ENCODE data around the gene GNAZ.

The GNAZ gene

GRCh38 chr22:23092217-23092955 is 22.1 kb downstream of the GNAZ start:
- no peak for DNase-seq (ENCODE audit: low read depth in 2 of 2)

- DNase-seq (ENCODE audit: low read depth in 2 of 2): no peak
These were observed 22.9 kb downstream of the GNAZ start for GRCh38 chr22:23093051-23093788.

- no peak for DNase-seq (ENCODE audit: low read depth in 2 of 2)
These were observed 23.9 kb downstream of the GNAZ start for GRCh38 chr22:23094260-23094659.

- DNase-seq (ENCODE audit: low read depth in 2 of 2): no peak
These were observed 24.7 kb downstream of the GNAZ start for GRCh38 chr22:23094695-23095681.

GRCh38 chr22:23095733-23096342 is 25.5 kb downstream of the GNAZ start:
- DNase-seq (ENCODE audit: low read depth in 2 of 2): no peak

GRCh38 chr22:23097412-23098229 is 27.3 kb downstream of the GNAZ start:
- no peak for DNase-seq (ENCODE audit: low read depth in 2 of 2)

GRCh38 chr22:23098230-23098705 is 27.9 kb downstream of the GNAZ start:
- no peak for DNase-seq (ENCODE audit: low read depth in 2 of 2)

GRCh38 chr22:23098718-23099530 is 28.6 kb downstream of the GNAZ start:
- no peak for DNase-seq (ENCODE audit: low read depth in 2 of 2)

GRCh38 chr22:23099531-23099804 is 29.1 kb downstream of the GNAZ start:
- DNase-seq (ENCODE audit: low read depth in 2 of 2): no peak

- no peak for DNase-seq (ENCODE audit: low read depth in 2 of 2)
These were observed 29.9 kb downstream of the GNAZ start for GRCh38 chr22:23100124-23100801.

- DNase-seq (ENCODE audit: low read depth in 2 of 2): no peak
These were observed 31.2 kb downstream of the GNAZ start for GRCh38 chr22:23101524-23101923.

GRCh38 chr22:23102002-23102655 is 31.8 kb downstream of the GNAZ start:
- no peak for DNase-seq (ENCODE audit: low read depth in 2 of 2)

- no peak for DNase-seq (ENCODE audit: low read depth in 2 of 2)
These were observed 32.5 kb downstream of the GNAZ start for GRCh38 chr22:23102776-23103175.

- no peak for DNase-seq (ENCODE audit: low read depth in 2 of 2)
These were observed 33.1 kb downstream of the GNAZ start for GRCh38 chr22:23103199-23103954.

GRCh38 chr22:23104187-23104971 is 34.1 kb downstream of the GNAZ start:
- DNase-seq (ENCODE audit: low read depth in 2 of 2): no peak

- DNase-seq (ENCODE audit: low read depth in 2 of 2): no peak
These were observed 35.0 kb downstream of the GNAZ start for GRCh38 chr22:23105304-23105703.

GRCh38 chr22:23105919-23106318 is 35.6 kb downstream of the GNAZ start:
- no peak for DNase-seq (ENCODE audit: low read depth in 2 of 2)
